HL-60 (cell line): Measurements from ENCODE around the gene SEC63.

ENCODE experiments used
- CTCF ChIP-seq: IDR thresholded peaks from one replicate; pipeline ENCODE4 v1.5.1; 2011; ENCODE audit warnings: low read length, control low read depth, inconsistent platforms; ENCODE audit not compliant: insufficient read depth
- GABPA ChIP-seq: IDR thresholded peaks from 2 replicates; pipeline ENCODE4 v1.6.1; 2012; ENCODE audit warnings: low read depth
- POLR2AphosphoS5 ChIP-seq: IDR thresholded peaks from 2 replicates; pipeline ENCODE4 v1.6.1; 2012; ENCODE audit warnings: low read depth
- REST ChIP-seq: IDR thresholded peaks from 2 replicates; pipeline ENCODE4 v1.6.1; 2012; ENCODE audit warnings: low read depth; ENCODE audit not compliant: insufficient replicate concordance
- SPI1 ChIP-seq: IDR thresholded peaks from 2 replicates; pipeline ENCODE4 v1.6.1; 2012; ENCODE audit warnings: low read depth, mild to moderate bottlenecking, borderline replicate concordance

- TF ChIP-seq CTCF (no peak), POLR2AphosphoS5 (no peak), GABPA (no peak), REST (no peak), SPI1 (no peak)
These were observed 130.5 kb downstream of the SEC63 start for GRCh38 chr6:107827541-107827940.
